Measurements from ENCODE around the gene PHYKPL. TPM values are rescaled to one million over a fixed set of nuclear protein-coding genes. Genes with fewer than 3 reads are reported as not detected.

The PHYKPL gene
- total and polyA plus RNA-seq, 2 of the 8 experiments (the other 6 are each of a cell fraction or from before 2014, with no cell fraction given), result 25.1 to 32.1 TPM

- TF ChIP-seq RFX5 (IDR thresholded peaks at IDR 0.05; ENCODE audit: borderline replicate concordance, low read depth, low read length), result no peak
- no peak for TF ChIP-seq TAF7 (optimal IDR thresholded peaks at IDR 0.05; ENCODE audit: borderline replicate concordance, low read depth, low read length)
Measured at GRCh38 chr5:178227138-178227659, 5.4 kb downstream of the PHYKPL start (continued).
